ENCODE measurements around the gene CENPF.

The CENPF gene

GRCh38 chr1:214632091-214632490 is 29.1 kb downstream of the CENPF start:
- DNase-seq: peak; percentile 79

- no peak for DNase-seq
Measured at GRCh38 chr1:214633686-214634085, 30.7 kb downstream of the CENPF start.

GRCh38 chr1:214634267-214634666 is 31.3 kb downstream of the CENPF start:
- DNase-seq: no peak

- DNase-seq: no peak
Measured at GRCh38 chr1:214635086-214635485, 32.1 kb downstream of the CENPF start.

GRCh38 chr1:214635506-214635905 is 32.5 kb downstream of the CENPF start:
- no peak for DNase-seq

- no peak for DNase-seq
Measured at GRCh38 chr1:214636436-214636835, 33.4 kb downstream of the CENPF start.

- DNase-seq: no peak
Measured at GRCh38 chr1:214637125-214637524, 34.1 kb downstream of the CENPF start.

- DNase-seq: peak; percentile 66
Measured at GRCh38 chr1:214637722-214638458, 34.9 kb downstream of the CENPF start.

GRCh38 chr1:214638459-214638807 is 35.4 kb downstream of the CENPF start:
- no peak for DNase-seq

- DNase-seq: no peak
Measured at GRCh38 chr1:214638997-214639396, 36.0 kb downstream of the CENPF start.

GRCh38 chr1:214640431-214641213 is 37.6 kb downstream of the CENPF start:
- no peak for DNase-seq

GRCh38 chr1:214641214-214641895 is 38.4 kb downstream of the CENPF start:
- no peak for DNase-seq

- no peak for DNase-seq
Measured at GRCh38 chr1:214643030-214643429, 40.0 kb downstream of the CENPF start.

- no peak for DNase-seq
Measured at GRCh38 chr1:214645712-214646111, 42.7 kb downstream of the CENPF start.

GRCh38 chr1:214648801-214649200 is 45.8 kb downstream of the CENPF start:
- no peak for DNase-seq

- DNase-seq: no peak
Measured at GRCh38 chr1:214649607-214650006, 46.6 kb downstream of the CENPF start.

GRCh38 chr1:214650664-214651063 is 47.7 kb downstream of the CENPF start:
- DNase-seq: no peak

GRCh38 chr1:214657299-214657698 is 54.3 kb downstream of the CENPF start:
- no peak for DNase-seq

GRCh38 chr1:214658175-214658574 is 55.2 kb downstream of the CENPF start:
- no peak for DNase-seq

GRCh38 chr1:214658785-214659184 is 55.8 kb downstream of the CENPF start:
- no peak for DNase-seq

- DNase-seq: no peak
Measured at GRCh38 chr1:214660190-214660589, 57.2 kb downstream of the CENPF start.

GRCh38 chr1:214660900-214661299 is 57.9 kb downstream of the CENPF start:
- DNase-seq: no peak

- DNase-seq: no peak
Measured at GRCh38 chr1:214662223-214662785, 59.3 kb downstream of the CENPF start.
